HG02610 (cell line): Measurements from ENCODE around the gene LUM.

Experiments
- ATAC-seq: cut with Tn5 transposase; IDR thresholded peaks from one replicate; pipeline ENCODE4 v1.9.1; 2021; ENCODE audit warnings: mild to moderate bottlenecking, moderate library complexity; ENCODE audit not compliant: unreplicated experiment

The LUM gene

DNA sequence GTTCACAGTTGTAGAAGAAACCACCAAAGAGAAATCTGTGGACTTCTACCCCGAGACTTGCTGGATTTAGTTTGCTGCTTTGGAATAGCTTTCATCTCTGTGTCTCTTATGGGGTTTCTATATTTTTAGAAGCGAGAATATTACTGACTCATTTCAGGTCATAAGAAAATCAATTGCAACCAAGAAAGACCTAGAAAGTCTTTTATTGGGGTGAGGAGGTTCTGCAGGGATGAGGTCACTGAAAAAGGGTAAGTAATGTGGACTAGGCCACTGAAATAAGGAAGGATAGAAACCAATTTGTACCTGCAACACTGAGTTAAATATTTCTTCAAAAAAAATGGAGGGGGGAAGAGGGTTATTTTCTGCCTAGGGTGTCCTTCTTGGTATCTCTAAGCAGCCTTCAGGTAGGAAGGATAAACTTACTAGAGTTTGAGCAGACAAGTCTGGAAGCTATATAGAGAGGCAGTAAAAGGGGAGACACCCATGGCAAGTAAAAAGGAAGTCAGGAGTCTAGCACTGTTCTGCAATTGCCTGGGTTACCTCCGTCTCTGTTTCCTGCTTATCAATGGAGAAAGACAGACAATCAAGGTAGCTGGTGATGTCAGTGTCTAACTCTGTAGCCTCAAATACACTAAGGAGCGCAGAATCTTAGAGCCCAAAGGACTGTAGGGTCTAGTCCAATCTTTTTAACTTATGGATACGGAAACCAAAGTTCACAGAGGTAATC lies 33.9 kb downstream of the LUM start:
- no peak for ATAC-seq

DNA sequence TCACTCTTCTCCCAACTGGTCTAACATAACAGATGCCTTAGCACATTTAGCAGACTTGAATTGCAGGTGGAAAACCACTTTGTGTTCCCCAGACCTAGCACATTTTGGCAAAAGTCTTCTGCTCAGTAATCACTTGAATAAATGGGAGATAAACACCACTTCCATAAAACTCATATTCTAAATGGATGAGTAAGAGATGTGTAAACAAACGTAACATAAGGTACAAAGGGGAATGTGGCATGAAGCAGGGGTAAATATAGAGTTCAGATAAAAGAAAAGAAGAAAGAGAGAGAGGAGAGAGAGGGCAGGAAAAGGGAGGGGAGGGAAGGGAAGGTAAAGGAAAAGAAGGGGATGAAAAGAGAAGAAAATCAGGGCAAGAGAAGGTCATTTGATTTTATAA lies 36.4 kb downstream of the LUM start:
- ATAC-seq: no peak

DNA sequence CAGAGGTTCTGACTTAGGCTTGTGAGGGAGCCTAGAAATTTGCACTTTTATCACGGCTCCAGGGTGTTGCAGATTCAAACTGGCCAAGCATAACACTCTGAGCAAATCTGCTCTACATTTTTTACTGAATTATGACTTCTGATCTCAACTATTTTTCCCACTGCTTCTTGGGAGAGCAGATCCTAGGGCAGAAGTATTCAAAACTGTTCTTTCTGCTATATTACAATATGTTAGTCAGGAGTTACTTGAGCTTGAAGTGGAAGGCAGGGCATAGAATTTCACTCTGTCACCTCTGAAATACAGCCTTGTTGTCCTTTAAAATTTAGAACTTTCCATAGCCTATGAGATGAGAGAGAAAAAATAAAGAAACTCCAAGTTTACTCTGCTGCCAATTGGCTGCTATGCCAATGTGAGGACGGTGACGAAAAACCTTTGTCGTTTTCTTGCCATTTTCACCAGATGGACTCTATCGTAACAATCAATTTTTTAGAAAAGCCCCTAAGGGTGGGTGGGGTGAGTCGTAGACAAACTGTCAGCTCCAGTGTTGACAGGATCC lies 37.1 kb downstream of the LUM start:
- no peak for ATAC-seq

DNA sequence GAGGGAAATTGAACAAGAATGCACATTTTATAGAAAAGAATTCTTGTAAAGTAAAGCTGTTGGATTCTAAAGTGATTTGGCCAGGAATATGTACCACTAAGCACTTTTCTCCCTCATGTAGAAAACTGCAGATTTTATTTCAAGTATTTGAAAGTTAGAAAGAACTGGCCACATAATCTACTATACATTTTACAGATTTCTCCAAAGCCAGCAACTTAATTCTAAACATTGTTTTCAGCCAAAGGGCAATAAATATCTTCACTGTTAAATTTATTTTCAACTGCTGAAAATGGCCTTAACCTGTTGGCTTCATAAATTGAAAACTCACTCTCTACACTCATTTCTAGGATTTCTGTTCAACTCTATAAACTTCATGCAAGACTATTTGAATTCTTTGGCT lies 37.9 kb downstream of the LUM start:
- no peak for ATAC-seq

DNA sequence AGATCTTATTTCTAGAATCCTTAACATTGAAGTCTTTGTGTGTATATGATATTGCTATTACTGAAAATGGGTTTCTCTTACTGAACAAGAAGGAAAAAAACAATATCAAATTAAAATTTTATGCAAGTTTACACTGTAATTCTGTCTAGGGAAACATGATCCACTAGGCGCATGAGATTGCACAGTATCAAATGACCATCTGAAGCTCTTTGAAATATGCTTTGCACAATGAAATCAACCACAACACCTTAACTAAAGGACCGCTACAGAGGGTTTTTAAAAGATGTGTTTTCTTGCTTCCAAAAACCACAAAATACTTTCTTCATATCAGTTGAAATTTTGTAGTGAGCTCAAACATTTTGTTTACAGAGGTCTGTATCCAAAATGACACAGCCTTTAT lies 38.4 kb downstream of the LUM start:
- no peak for ATAC-seq

DNA sequence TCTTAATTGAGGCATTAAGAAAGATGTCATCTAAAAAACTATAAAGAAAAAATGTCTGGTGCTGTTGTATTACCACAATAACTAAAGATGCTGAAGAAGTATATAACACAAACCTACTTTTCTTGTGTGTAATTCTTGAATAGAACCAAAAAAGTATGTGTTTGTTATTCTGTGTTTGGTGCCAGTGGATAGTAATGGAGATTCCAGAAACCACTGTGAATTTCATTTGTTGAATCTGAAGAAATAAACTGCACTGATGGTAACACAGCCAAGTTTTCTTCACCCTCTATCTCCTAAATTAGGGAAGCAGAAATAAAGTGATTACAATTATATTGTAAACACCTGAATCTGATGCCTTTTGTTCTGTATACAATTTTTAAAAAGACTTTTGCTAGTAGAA lies 40.4 kb downstream of the LUM start:
- no peak for ATAC-seq

DNA sequence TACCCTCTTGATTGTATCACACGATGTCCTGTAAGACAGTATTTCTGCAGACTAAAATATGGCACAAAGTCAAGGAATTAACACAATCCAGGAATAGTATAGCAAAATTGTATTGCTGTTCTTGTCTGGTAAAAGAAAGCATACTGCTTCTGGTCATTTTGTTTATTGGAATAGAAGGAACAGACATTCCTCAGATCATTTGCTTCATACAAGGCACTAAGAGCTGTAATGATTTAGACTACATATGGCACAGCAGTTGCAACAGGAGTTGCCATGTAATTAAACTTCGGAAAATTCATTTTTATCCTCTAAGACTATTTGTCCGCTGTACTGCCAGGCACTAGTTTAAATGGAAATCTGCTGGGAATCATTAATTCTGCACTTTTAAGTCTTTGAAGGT lies 45.9 kb downstream of the LUM start:
- no peak for ATAC-seq

DNA sequence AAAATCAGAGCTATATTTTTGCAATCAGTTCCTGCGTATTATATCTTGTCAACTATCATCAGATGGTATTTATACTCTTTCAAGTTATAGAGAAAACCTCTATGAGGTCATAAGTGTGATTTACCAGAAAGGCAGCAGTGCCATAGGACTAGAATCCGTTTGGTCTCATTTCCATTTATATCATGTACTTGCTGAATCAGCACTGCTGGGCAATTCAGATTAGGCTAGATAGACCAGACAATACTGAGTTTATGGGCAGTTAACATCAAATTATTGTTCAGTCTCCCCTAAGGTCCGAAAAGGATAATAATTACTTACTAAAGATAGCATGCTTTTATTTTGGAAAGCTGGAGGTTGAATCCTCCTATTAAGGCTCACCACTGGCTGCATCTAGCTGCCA lies 46.7 kb downstream of the LUM start:
- ATAC-seq: no peak

DNA sequence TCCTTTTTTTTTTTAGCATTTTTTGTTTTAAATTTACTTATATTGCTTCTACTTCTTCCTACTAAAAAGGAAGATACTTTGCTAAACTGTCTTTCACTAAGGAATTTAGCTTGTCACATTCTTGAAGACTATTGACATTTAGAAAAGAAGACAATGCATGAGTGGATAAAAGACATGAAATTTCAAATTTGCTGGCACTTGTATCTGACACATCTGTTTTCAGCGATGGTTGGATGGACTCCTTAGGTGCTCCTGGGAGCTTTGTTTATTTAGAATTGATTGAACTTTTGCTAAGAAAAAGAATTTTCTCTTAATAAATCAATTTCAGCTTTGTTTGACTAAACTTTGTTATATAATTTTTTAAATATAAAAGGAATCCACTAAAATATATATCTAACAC lies 50.2 kb downstream of the LUM start:
- ATAC-seq: no peak

DNA sequence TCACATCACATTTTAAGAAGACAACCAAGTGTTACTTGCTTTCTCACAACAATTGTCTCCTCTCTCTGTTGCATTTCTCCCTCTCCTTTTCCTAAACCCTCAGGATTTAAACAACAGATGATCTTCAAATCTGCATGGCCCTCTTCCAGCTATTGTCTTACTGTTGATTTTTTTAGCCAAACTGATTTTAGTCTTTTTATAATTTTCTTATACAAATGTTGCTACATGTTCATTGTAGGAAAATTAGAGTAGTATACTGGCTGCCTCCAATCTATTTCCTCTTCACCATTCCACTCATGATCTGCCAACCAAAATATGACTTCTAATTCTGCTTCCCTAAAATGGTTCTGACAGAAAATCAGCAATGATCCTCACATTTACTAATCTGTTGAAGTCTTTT lies 52.1 kb downstream of the LUM start:
- no peak for ATAC-seq

DNA sequence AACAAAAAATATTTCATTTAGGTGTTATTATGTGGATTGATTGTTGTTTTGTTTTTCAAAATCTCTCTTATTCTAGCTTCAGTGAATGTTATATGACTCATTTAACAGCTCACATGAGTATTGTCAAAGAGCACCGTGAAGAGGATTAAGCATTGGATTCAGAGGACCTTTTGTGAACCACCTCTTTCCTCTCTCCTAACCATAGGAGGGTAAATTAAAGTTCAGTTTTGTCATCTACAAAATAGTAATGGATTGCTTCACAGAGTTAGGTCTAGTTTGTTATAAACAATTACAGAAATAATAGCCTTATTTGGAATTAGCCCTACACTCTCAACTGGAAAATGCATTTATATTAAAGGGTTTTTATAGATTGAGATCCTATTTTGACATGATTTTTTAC lies 52.5 kb downstream of the LUM start:
- no peak for ATAC-seq

DNA sequence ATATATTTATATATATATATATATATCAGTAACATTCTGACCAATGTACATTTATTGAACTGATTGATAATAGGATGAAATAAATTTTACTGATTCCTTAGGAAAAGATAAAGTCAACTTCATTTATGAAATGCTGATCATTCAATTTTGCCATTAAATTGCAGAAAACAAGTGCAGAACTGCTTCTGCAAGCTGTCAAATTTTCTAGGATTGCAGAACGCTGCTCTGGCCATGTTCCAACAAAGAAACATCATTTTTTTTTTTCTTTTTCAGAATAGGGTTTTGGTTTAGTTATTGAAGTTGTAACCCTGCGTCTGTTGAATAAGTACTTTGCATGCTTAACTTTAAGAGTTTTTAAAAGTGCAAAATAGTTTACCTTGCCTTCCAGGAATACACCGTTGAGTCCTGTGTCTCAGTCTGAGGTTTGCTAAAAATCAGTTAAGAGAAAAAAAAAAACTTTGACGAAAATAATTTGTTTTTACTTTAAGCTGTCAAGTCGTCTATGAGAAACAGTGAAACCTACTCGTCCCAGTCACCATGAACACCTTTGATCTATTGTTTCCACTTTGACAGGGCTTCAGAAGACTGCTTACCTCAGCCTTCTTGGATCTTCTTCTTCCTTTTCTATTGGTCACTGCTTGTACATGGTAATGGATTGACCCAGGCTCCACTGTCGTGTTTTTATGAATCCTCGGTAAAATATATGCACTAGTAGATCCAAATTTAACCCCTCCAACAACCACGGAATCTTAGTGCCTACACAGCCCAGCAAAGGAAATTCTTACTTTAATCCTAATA lies 53.7 kb downstream of the LUM start, which contains the start of gene KERA:
Gene KERA (minus strand): TSS at position 657 of the 798 bp plus-strand sequence. CDS start 1,743 bp downstream, outside the sequence.
- no peak for ATAC-seq

DNA sequence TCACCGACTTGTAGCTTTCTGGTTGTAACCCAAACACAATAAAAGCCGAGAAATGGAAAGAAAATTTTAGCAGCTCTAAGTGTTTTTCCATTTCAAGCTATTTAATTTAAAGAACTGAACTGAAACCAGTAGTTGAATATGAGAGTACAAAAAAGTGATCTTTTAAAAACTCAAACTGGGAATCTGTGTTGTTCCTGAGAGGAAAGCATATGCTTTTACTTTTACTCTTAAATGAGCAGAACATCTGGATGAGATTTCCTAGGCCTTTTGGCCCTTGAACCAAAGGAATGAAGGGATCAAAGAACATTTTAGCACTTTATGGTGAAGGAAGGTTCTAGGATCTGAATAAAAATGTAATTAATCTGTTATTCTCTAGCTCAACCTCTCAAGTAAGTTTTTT lies 54.8 kb downstream of the LUM start:
- no peak for ATAC-seq

DNA sequence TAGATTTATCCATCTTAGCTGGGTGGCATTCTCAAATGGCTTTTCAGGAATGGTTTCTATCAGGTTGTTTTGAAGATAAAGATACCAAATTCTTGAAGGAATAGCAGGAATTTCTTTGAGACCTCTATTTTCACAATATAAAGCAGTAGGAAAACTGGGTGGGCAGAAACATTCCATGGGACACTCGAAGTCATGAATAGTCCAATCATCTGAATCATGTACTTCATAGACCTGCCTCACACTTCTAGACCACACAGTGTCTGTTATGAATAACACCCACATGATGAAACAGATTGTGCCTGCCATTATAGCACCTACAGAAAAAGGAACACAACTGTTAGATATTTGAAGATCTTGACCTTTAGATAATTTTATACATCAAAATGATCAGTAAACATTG lies 55.3 kb downstream of the LUM start:
- no peak for ATAC-seq

DNA sequence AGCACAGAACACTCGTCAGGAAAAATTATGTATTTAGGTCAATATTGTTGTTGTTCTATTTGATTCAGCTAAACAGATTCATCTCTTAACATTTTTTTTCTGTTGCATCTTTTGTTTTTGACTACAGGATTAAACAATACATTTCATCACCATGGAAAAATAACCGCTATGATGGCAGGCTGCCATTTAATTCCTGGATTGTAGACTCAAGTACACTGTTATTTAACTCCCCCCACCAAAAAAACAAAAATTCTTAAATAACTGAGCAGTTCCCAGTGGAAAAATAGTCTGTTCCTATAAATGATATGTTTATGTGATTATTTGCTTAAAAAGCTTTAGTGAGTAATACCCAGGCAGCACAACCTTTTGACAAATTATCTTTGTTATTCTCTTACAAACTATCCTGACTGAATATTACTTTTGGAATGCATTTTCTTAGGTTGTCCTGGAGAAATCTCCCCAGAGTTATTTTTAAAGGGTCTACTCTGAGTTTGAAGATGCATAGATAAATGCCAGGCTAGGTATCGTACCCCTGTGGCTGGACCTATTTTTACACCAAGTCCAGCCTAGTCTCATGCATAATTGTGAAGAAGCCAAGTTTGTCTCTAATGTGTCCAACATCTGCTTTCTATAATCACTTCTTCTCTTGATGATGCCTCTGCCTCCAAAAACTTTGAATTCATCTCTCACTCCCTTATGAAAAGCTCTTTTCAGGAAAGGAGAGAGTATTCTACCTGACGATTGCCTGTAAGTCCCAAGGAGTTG lies 57.2 kb downstream of the LUM start:
- ATAC-seq: no peak
